Large intestine (tissue), 3 donors: ENCODE data around the gene PSME4. TPM values are rescaled to one million over a fixed set of nuclear protein-coding genes. Genes with fewer than 3 reads are reported as not detected.
"Not testable (repeated sequence)": the region's sequence is repeated elsewhere in the genome, so short reads cannot be mapped to it uniquely, and the experiment has no call there.

ENCODE experiments used
- DNase-seq, 2 donors: peaks; one replicate each; pipeline versions ENCODE4 v3.0.0 to v3.0.0-alpha.2; 2013
- H3K27ac ChIP-seq: one replicate; pipeline ENCODE4 v1.5.1; 2013; ENCODE audit warnings: low read length
- H3K27me3 ChIP-seq: 2 replicates; pipeline ENCODE4 v1.6.1; 2013; ENCODE audit warnings: low read length; ENCODE audit not compliant: control insufficient read depth, insufficient read depth
- H3K36me3 ChIP-seq: 2 replicates; pipeline ENCODE4 v1.6.1; 2013; ENCODE audit warnings: low read length; ENCODE audit not compliant: control insufficient read depth, insufficient read depth
- H3K4me1 ChIP-seq: one replicate; pipeline ENCODE4 v1.6.1; 2013; ENCODE audit warnings: low read length; ENCODE audit not compliant: control insufficient read depth, insufficient read depth
- H3K4me3 ChIP-seq: one replicate; pipeline ENCODE4 v1.5.1; 2013; ENCODE audit warnings: low read length
- H3K9me3 ChIP-seq: one replicate; pipeline ENCODE4 v1.6.1; 2013; ENCODE audit warnings: mild to moderate bottlenecking, low read depth, low read length, moderate library complexity; ENCODE audit not compliant: control insufficient read depth
- WGBS: methylation state at CpG from one replicate; pipeline ENCODE4 v1.1.5; 2013; ENCODE audit warnings: low lambda C conversion rate; ENCODE audit not compliant: insufficient coverage; 5-methylcytosine and 5-hydroxymethylcytosine counted together
- polyA plus RNA-seq: library from polyadenylated mRNA; unstranded; fragments of 120-200 nt; gene quantifications from one replicate; pipeline ENCODE4 v1.2.1, GENCODE V29; 2013

The PSME4 gene
- polyA plus RNA-seq, 1 donor, result 26.6 TPM

DNA sequence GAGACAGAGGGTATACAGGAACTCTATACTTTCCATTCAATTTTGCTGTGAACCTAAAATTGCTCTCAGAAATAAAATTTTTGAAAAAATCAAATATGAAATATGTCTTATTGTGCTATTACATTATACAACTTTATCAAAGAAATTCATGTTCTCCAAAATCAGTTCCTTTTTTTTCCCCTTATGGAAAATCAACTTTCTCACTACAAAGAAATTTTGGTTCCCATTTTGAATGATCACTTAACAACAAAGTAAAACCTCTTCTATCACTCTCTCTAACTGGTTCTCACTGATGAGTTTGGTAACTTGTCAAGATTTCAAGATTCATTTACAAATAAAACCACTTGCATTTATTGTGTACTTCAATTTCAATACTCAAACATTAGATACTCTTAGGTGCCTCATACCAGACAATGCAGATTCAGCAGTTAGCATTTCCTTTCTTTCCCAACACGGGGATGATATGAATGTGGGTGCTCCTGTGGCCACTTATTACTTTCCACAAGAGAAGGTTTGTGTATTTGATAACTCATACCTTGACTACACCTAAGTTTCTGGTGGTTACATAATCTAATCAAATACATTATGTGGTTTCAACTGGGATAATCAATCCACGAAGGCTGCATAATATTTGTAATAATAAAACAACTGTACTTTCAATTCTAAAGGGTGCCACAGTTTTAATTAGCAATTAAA lies 6.4 kb downstream of the PSME4 start:
- no peak overlapping the region for H3K4me3 ChIP-seq
- WGBS, result no CpG with 5 or more reads among the region's 2 CpGs
- peaks cover 7% of the 10 kb centered on the region for H3K4me1 ChIP-seq
- no peaks in the 10 kb centered on the region for H3K27me3 ChIP-seq
- no peaks in the 10 kb centered on the region for H3K36me3 ChIP-seq
- DNase-seq, result no peak
- no peak overlapping the region for H3K27ac ChIP-seq
- no peaks in the 10 kb centered on the region for H3K9me3 ChIP-seq

DNA sequence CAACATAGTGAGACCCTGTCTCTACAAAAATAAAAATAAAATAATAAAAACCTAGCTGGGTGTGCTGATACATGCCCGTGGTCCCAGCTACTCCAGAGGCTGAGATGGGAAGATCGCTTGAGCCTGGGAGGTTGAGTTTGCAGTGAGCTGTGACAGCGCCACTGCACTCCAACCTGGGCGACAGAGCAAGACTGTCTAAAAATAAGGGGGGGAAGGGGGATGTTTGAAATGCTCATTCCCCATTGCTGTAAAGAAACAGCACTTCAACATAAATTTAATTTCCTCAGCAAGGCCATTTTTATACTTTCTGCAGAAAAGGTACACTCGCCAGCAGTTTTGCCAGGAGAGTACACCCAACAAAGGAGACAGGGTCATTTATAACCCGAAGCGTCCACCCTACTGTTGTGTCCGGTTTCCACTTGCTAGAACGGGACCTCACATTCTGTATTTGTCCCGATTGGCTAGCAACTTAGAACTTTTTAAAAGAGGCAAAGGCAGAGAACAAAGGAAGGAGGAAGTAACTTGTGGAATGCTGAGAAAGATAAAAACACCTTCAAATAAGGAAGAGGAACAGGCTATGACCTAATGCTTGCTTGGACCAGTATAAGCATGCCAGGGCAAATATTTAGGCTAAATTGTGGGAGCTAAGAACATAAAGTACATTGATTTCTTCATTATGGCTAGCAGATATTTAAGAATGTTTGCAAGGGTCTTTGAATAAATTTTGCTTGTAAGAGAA lies 9.1 kb downstream of the PSME4 start:
- not testable (repeated sequence) for H3K9me3 ChIP-seq, H3K27me3 ChIP-seq, H3K4me3 ChIP-seq, H3K36me3 ChIP-seq, H3K4me1 ChIP-seq, H3K27ac ChIP-seq, DNase-seq
- WGBS, result no CpG with 5 or more reads among the region's 10 CpGs

DNA sequence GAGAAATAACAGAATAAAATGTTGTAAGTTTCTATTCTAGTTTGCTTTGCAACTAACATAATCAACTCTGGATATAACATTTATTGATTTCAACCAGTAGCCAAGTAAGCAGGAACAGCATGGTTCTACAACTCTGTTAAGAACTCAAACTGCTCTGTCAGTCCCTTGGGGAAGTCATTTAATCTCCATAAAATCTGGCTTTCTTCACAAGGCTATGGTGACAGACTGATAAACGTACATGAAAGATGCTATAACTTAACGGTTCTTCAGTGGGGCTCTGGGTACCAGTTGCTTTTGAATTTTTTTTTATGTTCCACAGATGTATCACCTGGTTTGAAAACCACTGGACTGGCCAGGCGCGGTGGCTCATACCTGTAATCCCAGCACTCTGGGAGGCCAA lies 10.3 kb downstream of the PSME4 start:
- H3K4me3 ChIP-seq, result no peak overlapping the region
- no CpG with 5 or more reads among the region's 4 CpGs for WGBS
- no peaks in the 10 kb centered on the region for H3K36me3 ChIP-seq
- no peaks in the 10 kb centered on the region for H3K27me3 ChIP-seq
- no peaks in the 10 kb centered on the region for H3K9me3 ChIP-seq
- no peaks in the 10 kb centered on the region for H3K4me1 ChIP-seq
- no peak overlapping the region for H3K27ac ChIP-seq
- no peak for DNase-seq

- no peak overlapping the region for H3K27ac ChIP-seq
- WGBS, result no CpG with 5 or more reads among the region's 2 CpGs
- no peaks in the 10 kb centered on the region for H3K4me1 ChIP-seq
These were observed 12.3 kb downstream of the PSME4 start for GRCh38 chr2:53958443-53958842.

GRCh38 chr2:53952519-53952918 lies 18.3 kb downstream of the PSME4 start:
- DNase-seq, result no peak
- Histone ChIP-seq H3K27ac (no peak overlapping the region), H3K4me3 (no peak overlapping the region), H3K9me3 (no peaks in the 10 kb centered on the region), H3K36me3 (peaks cover 5% of the 10 kb centered on the region), H3K4me1 (no peaks in the 10 kb centered on the region), H3K27me3 (no peaks in the 10 kb centered on the region)
- WGBS, result no CpG with 5 or more reads among the region's 4 CpGs

More at GRCh38 chr2:53958443-53958842, 12.3 kb downstream of the PSME4 start:
- Histone ChIP-seq H3K27me3 (no peaks in the 10 kb centered on the region), H3K9me3 (no peaks in the 10 kb centered on the region), H3K36me3 (no peaks in the 10 kb centered on the region), H3K4me3 (no peak overlapping the region)
- DNase-seq, result no peak

GRCh38 chr2:53949457-53949856 lies 21.3 kb downstream of the PSME4 start:
- peaks cover 19% of the 10 kb centered on the region for H3K36me3 ChIP-seq
- H3K4me1 ChIP-seq, result no peaks in the 10 kb centered on the region
- DNase-seq, result no peak
- H3K27ac ChIP-seq, result no peak overlapping the region
- no CpG with 5 or more reads among the region's 1 CpG for WGBS
- H3K4me3 ChIP-seq, result no peak overlapping the region
- no peaks in the 10 kb centered on the region for H3K9me3 ChIP-seq
- H3K27me3 ChIP-seq, result no peaks in the 10 kb centered on the region

DNA sequence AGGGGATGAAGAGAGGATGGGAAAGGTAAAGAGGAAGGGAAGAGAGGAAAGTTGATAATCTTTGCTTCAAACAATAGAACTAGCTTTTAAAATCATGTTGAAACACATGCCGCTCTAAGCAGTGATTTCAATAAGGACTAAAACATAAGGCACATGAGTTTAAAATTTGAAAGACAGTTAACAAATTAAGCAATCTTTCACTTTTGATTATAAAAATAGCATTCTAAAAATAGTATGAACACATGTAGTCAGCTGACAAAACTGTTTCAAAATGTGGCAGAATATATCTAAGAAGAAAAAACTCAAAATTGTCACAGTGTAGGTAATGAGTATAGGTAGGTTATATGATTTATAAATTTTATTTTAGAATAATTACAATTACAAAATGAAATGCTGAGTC lies 25.3 kb downstream of the PSME4 start:
- no peak for DNase-seq
- Histone ChIP-seq H3K4me1 (no peaks in the 10 kb centered on the region), H3K9me3 (no peaks in the 10 kb centered on the region), H3K27ac (no peak overlapping the region), H3K4me3 (no peak overlapping the region), H3K27me3 (no peaks in the 10 kb centered on the region), H3K36me3 (peaks cover 22% of the 10 kb centered on the region)
- WGBS, result 100% methylated on average over 1 of the region's 1 CpG

- 90% methylated on average over 1 of the region's 1 CpG for WGBS
- Histone ChIP-seq H3K27ac (no peak overlapping the region), H3K4me1 (no peaks in the 10 kb centered on the region), H3K4me3 (no peak overlapping the region), H3K27me3 (no peaks in the 10 kb centered on the region), H3K36me3 (peaks cover 25% of the 10 kb centered on the region), H3K9me3 (no peaks in the 10 kb centered on the region)
- DNase-seq, result no peak
These were observed 26.3 kb downstream of the PSME4 start for GRCh38 chr2:53944542-53944941.

DNA sequence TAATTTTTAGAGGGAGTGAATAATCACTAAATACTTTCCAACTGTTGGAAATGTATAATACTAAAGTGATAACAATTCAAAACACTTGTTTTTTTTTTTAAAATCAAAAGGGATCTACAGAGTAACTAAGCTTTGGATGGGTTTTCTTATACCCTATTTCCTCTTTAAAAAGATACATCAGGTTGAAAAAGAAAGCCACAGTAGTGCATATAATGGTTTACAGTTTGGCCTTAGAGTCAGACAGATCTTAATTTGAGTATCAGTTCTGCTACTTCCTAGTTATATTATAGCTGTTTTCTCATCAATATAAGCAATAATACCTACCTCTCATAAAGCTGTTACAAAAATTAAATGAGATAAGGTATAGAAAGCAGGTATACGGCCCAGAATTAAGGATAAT lies 28.5 kb downstream of the PSME4 start:
- Histone ChIP-seq H3K4me3 (no peak overlapping the region), H3K4me1 (no peaks in the 10 kb centered on the region), H3K27ac (no peak overlapping the region), H3K36me3 (peaks cover 28% of the 10 kb centered on the region), H3K9me3 (no peaks in the 10 kb centered on the region), H3K27me3 (no peaks in the 10 kb centered on the region)
- no peak for DNase-seq
- WGBS, result 43% methylated on average over 1 of the region's 1 CpG

- 82% methylated on average over 4 of the region's 5 CpGs for WGBS
- no peak overlapping the region for H3K4me3 ChIP-seq
- H3K27ac ChIP-seq, result no peak overlapping the region
- H3K27me3 ChIP-seq, result no peaks in the 10 kb centered on the region
- peaks cover 24% of the 10 kb centered on the region for H3K36me3 ChIP-seq
- no peaks in the 10 kb centered on the region for H3K9me3 ChIP-seq
- no peak for DNase-seq
- no peaks in the 10 kb centered on the region for H3K4me1 ChIP-seq
These were observed 29.0 kb downstream of the PSME4 start for GRCh38 chr2:53941749-53942148.

DNA sequence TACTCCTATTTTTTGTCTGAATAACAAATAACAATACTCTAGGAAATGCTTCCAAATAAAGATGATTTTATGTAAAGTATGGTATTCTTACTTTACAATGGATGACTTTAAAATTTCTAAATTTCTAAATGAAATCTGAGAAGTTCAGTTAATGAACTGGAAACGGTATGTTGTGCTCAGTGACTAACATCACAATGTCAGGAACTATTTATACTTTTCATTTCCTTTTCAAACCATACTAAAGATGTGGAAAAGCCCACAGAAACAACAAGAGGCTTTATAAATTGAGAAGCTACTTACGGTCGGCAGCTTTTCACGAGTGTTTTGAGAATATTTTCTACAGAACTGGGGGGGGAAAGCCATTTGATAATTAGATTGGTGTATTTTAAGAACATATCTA lies 31.1 kb downstream of the PSME4 start:
- Histone ChIP-seq H3K4me1 (no peaks in the 10 kb centered on the region), H3K4me3 (no peak overlapping the region), H3K36me3 (peaks cover 15% of the 10 kb centered on the region), H3K9me3 (no peaks in the 10 kb centered on the region), H3K27ac (no peak overlapping the region), H3K27me3 (no peaks in the 10 kb centered on the region)
- no CpG with 5 or more reads among the region's 4 CpGs for WGBS
- no peak for DNase-seq
